Loucy (cell line): ENCODE data around the gene PMAIP1.

ENCODE experiments used
- EZH2phosphoT487 ChIP-seq: fragments of 200-600 bp; IDR thresholded peaks from 2 replicates; pipeline ENCODE4 v1.6.1; 2018; ENCODE audit warnings: antibody characterized with exemption, mild to moderate bottlenecking, moderate library complexity, borderline replicate concordance
- TF ChIP-seq, protein P1 (sequence below): fragments of 200-600 bp; sonication (generic); conservative IDR thresholded peaks from 2 replicates; pipeline ENCODE4 v1.5.1; 2014; ENCODE audit warnings: mild to moderate bottlenecking, antibody characterized with exemption, low read length

DNA sequence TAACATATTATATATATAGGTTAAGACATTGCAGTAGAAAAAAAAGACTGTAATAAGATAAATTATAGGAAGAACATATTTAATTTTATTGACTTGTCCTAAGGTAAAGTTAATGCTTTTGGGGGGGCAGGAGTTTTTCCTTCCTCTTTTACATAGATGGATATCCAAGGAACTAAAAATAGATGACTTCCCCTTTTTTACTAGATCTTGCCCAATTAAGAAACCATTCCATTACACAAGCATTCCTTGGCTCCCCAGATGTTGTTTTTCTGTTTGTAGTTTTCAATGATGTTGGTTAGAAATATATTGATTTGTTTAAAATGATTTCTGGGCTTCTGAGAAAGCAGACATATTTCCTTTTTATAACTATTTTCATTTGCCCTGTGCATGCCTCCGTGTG, 22.4 kb upstream of the PMAIP1 start:
- TF ChIP-seq, protein P1, sequence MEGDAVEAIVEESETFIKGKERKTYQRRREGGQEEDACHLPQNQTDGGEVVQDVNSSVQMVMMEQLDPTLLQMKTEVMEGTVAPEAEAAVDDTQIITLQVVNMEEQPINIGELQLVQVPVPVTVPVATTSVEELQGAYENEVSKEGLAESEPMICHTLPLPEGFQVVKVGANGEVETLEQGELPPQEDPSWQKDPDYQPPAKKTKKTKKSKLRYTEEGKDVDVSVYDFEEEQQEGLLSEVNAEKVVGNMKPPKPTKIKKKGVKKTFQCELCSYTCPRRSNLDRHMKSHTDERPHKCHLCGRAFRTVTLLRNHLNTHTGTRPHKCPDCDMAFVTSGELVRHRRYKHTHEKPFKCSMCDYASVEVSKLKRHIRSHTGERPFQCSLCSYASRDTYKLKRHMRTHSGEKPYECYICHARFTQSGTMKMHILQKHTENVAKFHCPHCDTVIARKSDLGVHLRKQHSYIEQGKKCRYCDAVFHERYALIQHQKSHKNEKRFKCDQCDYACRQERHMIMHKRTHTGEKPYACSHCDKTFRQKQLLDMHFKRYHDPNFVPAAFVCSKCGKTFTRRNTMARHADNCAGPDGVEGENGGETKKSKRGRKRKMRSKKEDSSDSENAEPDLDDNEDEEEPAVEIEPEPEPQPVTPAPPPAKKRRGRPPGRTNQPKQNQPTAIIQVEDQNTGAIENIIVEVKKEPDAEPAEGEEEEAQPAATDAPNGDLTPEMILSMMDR = no peak
- TF ChIP-seq EZH2phosphoT487 = no peak
